Endothelial cell of hepatic sinusoid (primary cell): Measurements from ENCODE around the gene ZNF536.
"Not testable (repeated sequence)": the region's sequence is repeated elsewhere in the genome, so short reads cannot be mapped to it uniquely, and the experiment has no call there.

Experiments
- in situ Hi-C: cut with HindIII; loops from 2 replicates; pipeline ENCODE4 v1.10.0; 2017; ENCODE audit warnings: low sequenced_read_pairs

ZNF536 gene

DNA sequence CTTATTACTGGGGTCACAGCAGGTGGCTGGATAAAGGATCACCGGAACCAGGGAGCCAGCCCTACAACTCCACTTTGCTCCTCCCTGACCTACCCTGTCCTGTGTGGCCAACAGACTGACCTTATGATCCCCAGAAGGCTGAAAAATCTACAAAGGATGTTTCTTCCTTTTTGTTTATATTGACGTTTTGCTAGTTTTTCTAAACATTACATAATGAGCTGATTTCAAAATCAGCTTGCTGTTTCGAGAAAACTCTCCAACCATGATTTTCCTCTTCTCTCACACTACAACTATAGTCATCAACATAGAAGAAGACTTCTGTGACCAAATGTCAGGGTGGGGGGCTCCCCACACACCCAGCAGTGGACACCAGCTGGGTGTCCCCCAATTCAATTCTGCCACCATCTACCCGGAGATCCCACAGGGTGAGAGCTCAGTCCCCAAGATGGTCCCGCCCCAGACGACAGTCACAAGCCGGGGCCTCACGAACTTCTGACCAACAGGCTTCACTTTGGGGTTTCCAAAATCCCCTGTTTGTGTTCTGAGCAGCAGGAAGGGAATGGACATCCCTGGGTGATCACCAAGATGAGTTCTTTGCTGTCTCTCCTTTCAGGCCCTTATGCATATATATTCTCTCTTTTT, 35.0 kb downstream of the ZNF536 start:
- in situ Hi-C loops: loop anchor here (5.0 kb wide), 1 partner anchor 65 kb away; no protein-coding TSS in a partner anchor

DNA sequence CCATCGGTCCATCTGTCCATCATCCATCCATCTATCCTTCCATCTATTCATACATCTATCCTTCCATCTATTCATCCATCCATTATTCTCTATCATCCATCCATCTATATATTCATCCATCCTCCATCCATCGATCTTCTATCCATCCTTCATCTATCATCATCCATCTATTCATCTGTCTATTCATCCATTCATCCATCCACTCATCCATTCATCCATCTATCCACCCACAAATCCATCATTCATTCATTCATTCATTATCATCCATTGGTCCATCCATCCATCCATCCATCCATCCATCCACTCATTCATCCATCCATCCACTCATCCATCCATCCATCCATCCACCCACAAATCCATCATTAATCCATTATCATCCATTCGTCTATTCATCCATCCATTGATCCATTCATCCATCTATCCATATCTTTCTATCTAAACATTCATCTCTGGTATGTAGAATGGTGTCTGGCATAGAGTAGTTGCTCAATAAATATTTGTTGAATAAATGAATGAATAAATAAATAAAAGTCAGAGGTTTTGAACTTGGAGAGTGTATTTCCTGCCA, 36.6 kb downstream of the ZNF536 start:
- in situ Hi-C loops: loop anchor here (5.0 kb wide), 1 partner anchor 67 kb away; no protein-coding TSS in a partner anchor

DNA sequence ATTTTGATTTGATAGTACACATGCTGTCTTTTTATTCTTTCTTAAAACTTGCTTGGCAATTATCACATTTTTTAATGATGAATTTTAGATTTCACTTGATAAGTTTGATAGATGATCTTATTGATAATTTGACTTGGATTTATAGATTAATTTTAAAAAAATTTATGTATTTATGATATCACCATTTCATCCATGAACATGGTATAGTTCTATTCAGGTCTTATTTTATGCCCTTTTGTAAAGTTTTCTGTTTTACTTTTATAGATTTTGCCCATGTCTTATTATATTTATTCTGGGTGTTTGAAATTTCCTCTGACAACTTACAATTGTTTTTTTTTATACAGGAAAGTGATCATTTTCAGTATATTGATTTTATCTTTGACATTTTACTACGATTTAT, 39.5 kb downstream of the ZNF536 start:
- in situ Hi-C loops: no loop called here

DNA sequence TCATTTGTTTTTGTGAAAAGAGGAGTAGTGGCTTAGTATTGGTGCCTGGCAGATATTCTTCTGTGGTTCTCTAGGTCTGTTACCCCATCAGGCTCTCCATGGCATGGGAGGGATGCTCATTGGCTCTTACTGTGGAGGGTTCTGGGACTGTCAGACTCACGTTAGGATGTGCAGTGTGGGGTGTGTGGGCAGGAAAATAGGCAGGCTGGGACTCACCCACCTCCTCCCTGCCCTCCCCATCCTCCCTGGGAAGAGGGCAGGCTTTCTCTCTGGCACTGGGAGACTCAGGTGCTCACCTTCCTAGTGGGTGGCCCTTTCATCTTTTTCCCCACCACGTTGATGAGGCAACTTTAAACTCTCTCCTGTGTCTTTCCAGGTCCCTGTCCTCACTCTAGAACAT, 44.2 kb downstream of the ZNF536 start:
- in situ Hi-C loops: no loop called here

DNA sequence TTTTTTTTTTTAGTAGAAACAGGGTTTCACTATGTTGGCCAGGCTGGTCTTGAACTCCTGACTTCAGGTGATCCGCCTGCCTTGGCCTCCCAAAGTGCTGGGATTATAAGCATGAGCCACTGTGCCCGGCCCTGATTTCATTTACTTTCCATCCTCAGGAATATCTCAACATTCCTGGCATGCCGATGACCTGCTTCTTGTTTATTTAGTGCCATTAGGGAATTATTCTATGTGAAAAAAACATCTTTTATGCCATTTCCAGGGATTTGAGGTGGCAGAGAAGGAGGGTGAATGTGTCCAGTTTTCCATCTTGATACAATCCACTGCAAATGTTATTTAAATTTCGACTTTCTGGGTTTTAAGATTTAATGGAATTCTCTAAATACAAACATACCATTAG, 45.0 kb downstream of the ZNF536 start:
- in situ Hi-C loops: not testable (repeated sequence)

DNA sequence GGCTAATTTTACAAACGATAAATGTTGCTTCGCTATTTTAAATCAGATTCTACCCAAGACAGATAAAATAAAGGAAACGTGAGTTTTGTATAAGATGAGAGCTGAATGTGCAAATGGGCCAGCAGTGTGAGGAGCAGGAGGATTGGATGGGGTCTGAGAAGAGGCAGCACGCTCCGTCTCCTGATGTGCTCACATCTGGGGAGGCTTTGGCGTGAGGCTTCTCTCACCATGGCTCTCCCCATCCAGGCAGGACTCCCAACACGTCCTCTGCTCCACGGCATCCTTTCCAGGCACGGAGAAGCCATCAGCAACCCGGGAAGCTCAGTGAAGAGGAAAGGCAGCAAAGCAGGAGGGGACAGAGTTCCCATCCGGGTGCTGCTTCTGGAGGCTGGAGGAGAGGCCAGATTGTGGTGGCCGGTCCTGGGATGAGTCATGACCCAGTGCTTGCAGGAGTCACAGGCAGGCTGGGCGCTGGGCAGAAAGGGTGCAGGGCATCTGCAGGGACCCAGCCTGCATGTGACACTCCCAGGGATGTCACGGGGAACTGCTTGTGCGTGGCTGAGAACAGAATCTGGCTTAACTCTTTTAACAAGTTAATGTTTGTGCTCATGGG, 47.5 kb downstream of the ZNF536 start:
- in situ Hi-C loops: no loop called here

DNA sequence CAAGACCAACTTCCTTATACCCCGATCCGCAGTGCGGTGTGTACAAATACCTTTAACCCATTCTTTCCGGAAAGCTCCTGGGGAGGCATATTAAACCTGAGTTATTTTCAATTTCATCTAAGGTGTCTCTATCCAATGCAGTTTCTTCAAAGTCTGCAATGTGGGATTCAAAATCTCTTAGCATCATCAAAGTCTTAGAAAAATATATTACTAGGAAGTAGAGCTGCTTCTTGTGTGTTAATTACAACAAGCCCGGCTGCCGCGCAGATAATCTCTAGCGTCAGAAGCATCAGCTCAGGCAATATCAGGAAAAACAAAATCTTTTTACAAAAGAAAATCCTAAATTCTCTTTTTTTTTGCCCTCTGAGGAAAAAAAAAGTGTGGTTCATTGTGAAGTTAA, 48.1 kb downstream of the ZNF536 start:
- in situ Hi-C loops: no loop called here

DNA sequence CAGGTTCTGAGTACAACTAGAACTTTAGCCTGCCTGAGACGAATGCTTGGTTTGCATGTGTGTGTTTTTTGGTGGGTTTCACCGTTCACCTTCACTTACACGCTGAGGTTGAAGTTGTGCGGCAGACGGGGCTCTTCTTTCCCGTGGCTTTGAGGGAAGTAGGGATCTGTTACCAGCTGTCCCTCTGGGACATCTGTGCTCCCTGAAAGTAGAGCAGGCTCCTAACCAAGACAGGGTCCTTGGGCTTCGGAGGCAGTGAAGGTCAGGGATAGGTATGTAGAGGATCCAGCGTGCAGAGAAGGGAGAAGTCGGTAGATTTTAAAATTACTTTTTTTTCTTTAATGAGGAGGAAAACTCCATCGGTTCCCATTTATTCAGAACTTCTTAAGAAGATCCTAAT, 48.7 kb downstream of the ZNF536 start:
- in situ Hi-C loops: no loop called here

DNA sequence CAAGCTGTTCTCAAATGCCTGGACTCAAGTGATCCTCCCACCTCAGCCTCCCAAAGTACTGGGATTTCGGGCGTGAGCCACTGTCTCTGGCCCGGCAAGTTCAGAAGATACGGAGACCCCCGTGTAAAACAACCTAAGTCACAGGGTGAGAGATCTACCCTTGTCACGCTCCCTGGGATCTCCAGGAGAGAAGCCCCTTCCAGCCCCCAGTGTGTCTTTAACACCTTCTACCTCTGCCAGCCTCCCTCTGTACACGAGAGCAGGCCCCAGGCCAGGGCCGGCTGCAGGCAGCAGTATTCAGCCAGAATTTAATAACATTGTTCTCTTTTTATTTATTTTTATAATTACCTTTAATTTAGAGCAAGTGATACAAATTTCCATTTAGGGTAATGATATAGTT, 49.4 kb downstream of the ZNF536 start:
- in situ Hi-C loops: no loop called here

DNA sequence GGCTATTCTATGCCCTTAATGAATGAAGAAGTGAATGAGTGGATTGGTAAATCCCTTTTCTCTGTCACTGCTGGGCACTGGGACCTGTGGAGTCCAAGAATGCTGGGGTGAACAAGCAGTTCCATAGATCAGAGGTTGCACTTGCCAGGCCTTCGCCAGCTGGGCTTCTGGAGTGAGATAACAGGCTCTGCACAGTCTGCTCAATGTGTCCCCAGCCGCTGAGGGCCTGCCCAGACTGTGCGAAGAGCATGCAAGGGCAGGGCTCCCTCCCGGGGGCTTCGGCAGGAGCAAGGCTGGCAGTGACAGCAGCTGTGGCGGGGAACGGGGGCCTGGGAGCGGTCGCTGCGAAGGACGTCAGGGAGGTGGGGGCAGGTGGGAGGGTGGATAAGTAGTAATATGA, 51.3 kb downstream of the ZNF536 start:
- in situ Hi-C loops: no loop called here

DNA sequence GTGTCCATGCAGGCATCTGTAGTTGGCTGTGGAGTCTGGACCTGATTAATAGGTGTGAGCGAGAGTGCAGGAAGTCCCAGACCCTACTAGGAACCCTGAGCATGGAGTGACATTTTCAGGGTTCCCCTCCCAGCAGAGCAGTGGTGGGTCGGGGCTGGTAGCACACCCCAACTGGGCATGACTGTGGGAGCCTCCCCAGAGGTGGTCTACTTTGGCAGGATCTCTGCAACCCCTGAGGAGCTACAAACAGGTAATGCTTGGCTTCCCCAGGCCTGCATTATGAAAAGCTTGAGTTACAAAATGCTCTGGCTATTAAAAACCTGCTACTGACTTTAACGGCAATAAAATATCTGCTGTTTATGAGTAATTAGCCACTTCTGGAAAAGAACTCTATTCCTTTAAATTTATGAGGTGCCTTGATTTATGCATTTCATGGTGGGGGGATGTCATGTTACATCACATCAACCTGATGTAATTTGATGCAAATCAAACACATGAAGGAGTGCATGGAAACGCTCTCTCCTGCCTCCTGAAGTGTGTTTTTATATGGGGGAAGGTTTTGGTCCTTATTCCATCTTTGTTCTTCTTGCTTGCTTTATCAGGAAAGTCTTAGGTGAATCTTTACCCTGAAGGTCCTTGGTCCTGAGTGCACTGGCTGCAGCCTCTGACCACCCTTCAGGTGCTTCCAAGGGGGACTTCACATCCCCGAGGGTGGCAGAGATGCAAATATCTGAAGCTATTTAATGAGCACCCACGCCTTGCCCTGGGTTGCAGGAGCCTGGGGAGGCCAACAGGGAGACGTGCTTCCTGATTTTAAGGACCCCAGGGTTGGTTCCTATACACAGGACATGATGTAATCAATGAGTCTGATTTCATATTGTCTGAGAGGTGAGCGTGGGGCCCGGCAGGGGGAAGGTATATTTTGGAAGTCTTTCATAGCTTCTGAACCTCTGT, 54.0 kb downstream of the ZNF536 start:
- in situ Hi-C loops: no loop called here

DNA sequence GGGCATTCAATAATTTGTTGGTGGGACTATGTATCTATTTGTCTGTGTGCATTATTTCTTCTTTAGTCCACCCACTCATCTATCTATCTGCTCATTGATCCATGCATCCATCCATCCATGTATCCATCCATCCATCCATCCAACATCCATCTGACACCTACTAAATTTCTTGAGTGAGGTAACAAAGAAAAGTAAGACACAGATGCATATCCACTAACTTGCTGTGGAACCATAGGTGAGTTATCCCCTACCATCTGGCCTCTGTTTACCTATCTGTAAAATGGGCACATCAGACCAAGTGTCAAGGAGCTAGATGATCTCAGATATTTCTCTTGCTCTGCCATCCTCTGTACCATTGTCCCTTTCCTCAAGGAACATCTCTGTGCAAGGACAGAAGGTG, 54.7 kb downstream of the ZNF536 start:
- in situ Hi-C loops: no loop called here

DNA sequence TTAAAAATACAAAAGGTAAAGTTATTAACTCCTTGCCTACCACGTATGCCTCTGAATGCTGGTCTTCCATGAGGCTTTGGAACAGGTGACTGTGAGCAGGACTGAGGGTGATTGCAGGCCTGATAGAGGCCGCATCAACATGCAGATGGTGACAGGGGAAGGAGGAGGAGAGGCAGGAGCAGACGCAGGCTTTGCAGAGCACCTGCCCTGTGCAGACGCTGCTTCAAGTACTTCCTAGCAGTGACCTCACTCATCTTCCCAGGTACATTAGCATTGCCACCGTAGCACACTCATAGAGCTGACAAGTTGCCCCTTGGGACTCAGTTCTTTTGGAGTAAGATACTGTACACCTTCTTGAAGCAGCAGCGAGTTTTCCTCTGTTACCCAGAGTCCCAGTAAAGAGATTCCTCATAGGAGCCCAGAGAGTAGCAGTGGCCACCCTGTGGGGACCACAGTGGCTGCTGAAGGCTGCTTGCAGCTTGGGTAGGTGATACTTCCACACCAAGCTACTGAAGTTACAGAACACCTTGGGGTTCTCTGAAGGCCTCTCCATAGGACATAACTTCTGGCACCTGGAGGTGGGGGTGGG, 56.0 kb downstream of the ZNF536 start:
- in situ Hi-C loops: no loop called here

DNA sequence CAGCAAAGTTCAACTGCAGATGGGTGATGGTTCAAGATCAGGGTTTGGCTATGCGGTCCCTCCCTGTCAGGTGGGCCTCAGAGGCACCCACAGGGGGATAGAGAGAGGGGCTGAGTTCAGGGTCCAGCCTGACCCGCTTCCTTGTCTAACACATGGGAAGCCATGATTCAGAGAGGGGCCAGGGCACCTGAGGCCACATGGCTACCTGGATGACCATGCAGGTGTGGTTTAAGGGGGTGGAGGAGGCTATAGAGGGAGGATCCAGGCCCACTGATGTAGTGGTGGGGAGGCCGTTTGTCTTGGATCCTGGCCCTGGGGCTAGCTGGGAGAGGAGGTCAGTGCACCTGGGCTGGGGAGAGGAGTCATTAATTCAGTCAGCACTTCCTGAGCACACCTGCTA, 56.7 kb downstream of the ZNF536 start:
- in situ Hi-C loops: no loop called here

DNA sequence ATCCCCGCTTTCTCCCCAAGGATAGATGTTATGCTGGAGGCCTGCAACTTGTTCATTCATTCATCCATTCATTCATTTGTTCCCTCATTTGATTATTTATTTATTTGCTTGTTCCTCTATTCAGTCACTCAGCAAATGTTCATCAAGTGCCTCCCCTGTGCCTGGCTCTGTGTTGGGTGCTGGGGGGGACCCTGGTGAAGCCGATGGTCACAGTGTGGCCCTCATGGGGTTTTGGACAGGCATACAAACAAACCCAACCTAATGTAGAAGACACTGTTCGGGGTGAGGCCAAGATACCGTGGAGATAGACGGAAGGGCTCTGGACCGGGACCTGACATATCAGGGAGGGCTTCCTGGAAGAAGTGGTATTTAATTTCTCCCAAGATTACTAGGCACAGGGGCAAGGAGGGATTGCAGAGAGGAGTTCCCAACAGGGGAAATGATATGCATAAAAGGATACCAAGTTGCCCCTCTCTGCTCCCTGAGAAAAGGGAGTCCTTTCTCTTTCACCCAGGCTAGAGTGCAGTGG, 58.1 kb downstream of the ZNF536 start:
- in situ Hi-C loops: no loop called here

DNA sequence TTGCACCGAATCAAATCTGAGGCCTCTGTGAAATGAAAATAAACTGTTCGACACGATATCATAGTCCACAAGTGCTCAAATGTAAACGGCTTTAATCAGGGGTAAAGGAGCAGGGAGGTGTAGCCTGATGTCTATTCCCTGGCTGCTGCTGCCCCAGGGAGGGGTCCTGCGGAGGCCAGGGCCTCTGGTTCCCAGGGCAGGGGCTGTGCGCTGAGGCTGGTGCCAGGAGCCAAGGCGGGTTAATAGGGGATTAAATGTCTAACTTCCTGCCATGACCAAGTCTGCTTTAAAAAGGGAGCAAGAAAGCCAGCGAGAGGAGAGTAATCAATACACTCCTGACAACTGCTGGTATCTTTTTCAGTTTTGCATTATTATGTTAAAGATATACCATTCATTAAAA, 59.4 kb downstream of the ZNF536 start:
- in situ Hi-C loops: no loop called here

DNA sequence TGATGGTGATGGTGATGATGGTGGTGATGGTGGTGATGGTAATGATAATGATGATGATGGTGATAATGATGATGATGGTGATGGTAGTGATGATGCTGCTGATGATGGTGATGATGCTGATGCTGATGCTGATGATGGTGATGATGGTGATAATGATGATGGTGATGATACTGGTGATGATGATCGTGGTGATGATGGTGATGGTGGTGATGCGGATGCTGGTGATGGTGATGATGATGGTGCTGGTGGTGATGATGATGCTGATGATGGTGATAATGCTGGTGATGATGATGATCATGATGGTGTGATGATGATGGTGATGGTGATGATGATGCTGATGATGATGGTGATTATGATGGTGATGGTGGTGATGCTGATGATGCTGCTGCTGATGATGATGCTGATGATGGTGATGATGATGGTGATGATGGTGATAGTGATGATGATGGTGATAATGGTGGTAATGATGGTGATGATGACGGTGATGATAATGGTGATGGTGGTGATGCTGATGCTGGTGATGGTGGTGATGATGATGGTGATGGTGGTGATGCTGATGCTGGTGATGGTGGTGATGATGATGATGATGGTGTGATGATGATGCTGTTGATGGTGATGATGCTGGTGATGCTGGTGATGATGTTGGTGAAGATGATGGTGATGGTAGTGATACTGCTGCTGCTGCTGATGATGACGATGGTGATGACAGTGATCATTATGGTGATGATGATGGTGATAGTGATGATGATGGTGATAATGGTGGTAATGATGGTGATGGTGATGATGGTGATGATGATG, 62.8 kb downstream of the ZNF536 start:
- in situ Hi-C loops: no loop called here

DNA sequence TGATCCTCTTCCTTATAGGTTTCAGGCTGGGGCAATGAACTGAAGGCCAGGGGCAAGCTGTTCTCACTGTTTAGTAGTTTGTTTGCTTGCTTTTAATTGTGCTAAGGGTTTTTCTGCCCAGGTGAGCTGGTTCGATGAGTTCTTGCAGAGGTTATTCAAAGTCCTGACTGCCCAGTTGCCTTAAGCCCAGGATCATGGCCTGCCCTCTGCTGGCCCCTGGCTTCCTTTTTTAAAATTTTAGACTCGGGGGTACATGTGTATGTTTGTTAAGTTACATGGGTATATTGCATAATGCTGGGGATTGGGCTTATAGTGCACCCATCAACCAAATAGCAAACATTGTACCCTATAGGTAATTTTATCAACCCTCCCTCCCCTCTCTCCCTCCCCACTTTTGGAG, 65.7 kb downstream of the ZNF536 start:
- in situ Hi-C loops: no loop called here

DNA sequence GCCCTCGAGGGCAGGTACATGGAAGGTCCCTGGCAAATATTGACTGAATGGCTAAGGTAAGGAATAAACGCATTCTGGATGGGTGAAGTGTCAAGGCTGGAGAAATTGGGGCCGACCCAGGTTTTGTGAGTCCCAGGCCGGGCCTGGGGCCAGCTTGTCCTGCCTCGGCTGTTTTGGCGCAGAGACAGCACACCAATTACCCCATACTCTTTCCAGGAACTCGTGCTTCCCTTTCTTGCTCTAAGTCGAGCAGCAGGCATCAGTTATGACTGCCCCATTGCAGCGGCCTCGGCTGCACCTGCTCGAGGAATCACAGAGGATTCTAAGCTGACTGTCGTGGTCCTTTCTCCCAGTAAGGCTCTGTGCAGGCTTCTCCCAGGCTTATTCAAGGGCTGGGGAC, 67.1 kb downstream of the ZNF536 start:
- in situ Hi-C loops: no loop called here

DNA sequence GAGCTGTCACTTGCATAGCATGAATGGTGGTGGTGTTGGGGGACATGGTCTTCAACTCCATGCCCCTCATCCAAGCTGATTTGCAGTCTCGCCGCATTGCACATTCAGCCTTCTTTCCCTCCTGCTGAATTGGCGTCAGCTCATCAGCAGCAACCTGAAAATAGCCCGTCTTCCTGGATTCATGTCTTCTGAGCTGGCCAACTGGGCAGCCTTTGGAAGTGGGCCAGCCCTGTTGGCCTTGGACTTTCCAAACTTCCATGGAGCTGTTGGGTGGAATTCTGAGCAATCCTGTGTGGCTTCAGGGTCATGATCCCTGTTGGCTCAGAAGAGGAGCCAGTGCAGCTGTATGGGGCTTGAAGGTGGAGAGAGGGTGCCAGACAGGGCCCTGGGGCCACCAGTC, 68.8 kb downstream of the ZNF536 start:
- in situ Hi-C loops: no loop called here
